ENCODE results near the gene DDIT4.
A peak's percentile ranks its signal among the peaks of the same experiment; 100 is the strongest.

The DDIT4 gene

GRCh38 chr10:72251635-72252034 lies 22.1 kb upstream of the DDIT4 start:
- no peak for TF ChIP-seq CTCF (IDR thresholded peaks at IDR 0.05; ENCODE audit: low read depth, low read length)
- H3K4me3 ChIP-seq (ENCODE audit: low read depth, low read length): no peak overlapping the region

- TF ChIP-seq CTCF (IDR thresholded peaks at IDR 0.05; ENCODE audit: low read depth, low read length): no peak
- H3K4me3 ChIP-seq (ENCODE audit: low read depth, low read length): no peak overlapping the region
Measured at GRCh38 chr10:72252972-72253371, 20.8 kb upstream of the DDIT4 start.

GRCh38 chr10:72253578-72253977 lies 20.1 kb upstream of the DDIT4 start:
- no peak for TF ChIP-seq CTCF (IDR thresholded peaks at IDR 0.05; ENCODE audit: low read depth, low read length)
- no peak overlapping the region for H3K4me3 ChIP-seq (ENCODE audit: low read depth, low read length)

GRCh38 chr10:72254813-72255568 lies 18.7 kb upstream of the DDIT4 start:
- peak overlapping the region; percentile 20; the same call in 1 of the 2 replicates for H3K4me3 ChIP-seq (ENCODE audit: low read depth, low read length)
- no peak for TF ChIP-seq CTCF (IDR thresholded peaks at IDR 0.05; ENCODE audit: low read depth, low read length)

GRCh38 chr10:72255977-72256729 lies 17.6 kb upstream of the DDIT4 start:
- no peak for TF ChIP-seq CTCF (IDR thresholded peaks at IDR 0.05; ENCODE audit: low read depth, low read length)
- H3K4me3 ChIP-seq (ENCODE audit: low read depth, low read length): no peak overlapping the region

GRCh38 chr10:72257051-72257892 lies 16.5 kb upstream of the DDIT4 start:
- no peak overlapping the region for H3K4me3 ChIP-seq (ENCODE audit: low read depth, low read length)
- no peak for TF ChIP-seq CTCF (IDR thresholded peaks at IDR 0.05; ENCODE audit: low read depth, low read length)
